ENCODE data around the gene MALRD1. TPM values are rescaled to one million over a fixed set of nuclear protein-coding genes. Genes with fewer than 3 reads are reported as not detected.

The MALRD1 gene
- total RNA-seq, 4 donors from 2014 or later = 0.94 to 4.5 (median 2.3) TPM; not detected in 1

DNA sequence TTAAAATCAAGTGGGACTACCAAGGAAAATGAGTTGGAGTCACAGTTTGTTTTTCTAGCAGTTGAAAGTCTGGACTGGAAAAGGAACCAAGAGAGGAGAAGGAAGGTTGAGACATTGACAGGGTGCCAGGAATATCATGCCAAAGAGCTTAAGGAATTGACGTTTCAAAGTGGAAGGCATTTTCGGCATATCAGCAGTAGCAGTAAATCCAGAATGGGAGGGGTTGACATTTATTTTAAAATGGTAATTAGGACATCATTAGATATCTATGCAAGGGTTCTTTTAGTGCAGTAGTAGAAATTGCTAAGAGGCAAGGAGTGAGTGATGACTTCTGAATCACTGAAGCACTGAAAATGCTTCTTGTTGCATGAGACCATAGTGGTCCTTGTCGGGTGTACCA, 431.8 kb downstream of the MALRD1 start:
- Histone ChIP-seq H3K4me3 (replicated peaks in 1 of 3) (no peak overlapping the region), H3K4me1 (no peaks in the 10 kb centered on the region), H3K9me3 (no peaks in the 10 kb centered on the region), H3K36me3 (no peaks in the 10 kb centered on the region), H3K27ac (no peak overlapping the region), H3K27me3 (no peaks in the 10 kb centered on the region)
- 63 to 75% methylated on average over 3 of the region's 3 CpGs for WGBS, 2 donors
- intact Hi-C loops (cut with DNase I) = no loop called here
- TF ChIP-seq POLR2A (IDR thresholded peaks at IDR 0.05) = no peak
- TF ChIP-seq, protein P1, sequence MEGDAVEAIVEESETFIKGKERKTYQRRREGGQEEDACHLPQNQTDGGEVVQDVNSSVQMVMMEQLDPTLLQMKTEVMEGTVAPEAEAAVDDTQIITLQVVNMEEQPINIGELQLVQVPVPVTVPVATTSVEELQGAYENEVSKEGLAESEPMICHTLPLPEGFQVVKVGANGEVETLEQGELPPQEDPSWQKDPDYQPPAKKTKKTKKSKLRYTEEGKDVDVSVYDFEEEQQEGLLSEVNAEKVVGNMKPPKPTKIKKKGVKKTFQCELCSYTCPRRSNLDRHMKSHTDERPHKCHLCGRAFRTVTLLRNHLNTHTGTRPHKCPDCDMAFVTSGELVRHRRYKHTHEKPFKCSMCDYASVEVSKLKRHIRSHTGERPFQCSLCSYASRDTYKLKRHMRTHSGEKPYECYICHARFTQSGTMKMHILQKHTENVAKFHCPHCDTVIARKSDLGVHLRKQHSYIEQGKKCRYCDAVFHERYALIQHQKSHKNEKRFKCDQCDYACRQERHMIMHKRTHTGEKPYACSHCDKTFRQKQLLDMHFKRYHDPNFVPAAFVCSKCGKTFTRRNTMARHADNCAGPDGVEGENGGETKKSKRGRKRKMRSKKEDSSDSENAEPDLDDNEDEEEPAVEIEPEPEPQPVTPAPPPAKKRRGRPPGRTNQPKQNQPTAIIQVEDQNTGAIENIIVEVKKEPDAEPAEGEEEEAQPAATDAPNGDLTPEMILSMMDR (IDR thresholded peaks at IDR 0.05) = no peak
- DNase-seq = no peak

DNA sequence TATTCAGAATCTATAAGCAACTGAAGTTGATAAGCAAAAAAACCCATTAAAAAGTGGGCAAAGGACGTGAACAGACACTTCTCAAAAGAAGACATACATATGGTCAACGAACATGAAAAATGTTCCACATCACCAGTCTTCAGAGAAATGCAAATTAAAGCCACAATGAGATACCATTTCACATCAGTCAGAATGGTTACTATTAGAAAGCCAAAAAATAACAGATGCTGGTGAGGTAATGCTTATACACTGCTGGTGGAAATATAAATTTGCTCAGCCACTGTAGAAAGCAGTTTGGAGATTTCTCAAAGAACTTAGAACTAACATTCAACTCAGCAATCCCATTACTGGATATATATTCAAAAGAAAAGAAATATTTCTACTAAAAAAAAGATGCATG, 434.8 kb downstream of the MALRD1 start:
- no peaks in the 10 kb centered on the region for H3K9me3 ChIP-seq
- H3K4me3 ChIP-seq (replicated peaks in 1 of 3) = no peak overlapping the region
- WGBS, 2 donors = 58 to 61% methylated on average over 2 of the region's 2 CpGs
- intact Hi-C loops (cut with DNase I) = no loop called here
- H3K4me1 ChIP-seq = peaks cover 0 to 1% of the 10 kb centered on the region in 2 donors
- H3K27ac ChIP-seq = no peak overlapping the region
- no peak for TF ChIP-seq POLR2A (IDR thresholded peaks at IDR 0.05)
- TF ChIP-seq, protein P1 (IDR thresholded peaks at IDR 0.05) = no peak
- no peaks in the 10 kb centered on the region for H3K36me3 ChIP-seq
- no peaks in the 10 kb centered on the region for H3K27me3 ChIP-seq
- no peak for DNase-seq

DNA sequence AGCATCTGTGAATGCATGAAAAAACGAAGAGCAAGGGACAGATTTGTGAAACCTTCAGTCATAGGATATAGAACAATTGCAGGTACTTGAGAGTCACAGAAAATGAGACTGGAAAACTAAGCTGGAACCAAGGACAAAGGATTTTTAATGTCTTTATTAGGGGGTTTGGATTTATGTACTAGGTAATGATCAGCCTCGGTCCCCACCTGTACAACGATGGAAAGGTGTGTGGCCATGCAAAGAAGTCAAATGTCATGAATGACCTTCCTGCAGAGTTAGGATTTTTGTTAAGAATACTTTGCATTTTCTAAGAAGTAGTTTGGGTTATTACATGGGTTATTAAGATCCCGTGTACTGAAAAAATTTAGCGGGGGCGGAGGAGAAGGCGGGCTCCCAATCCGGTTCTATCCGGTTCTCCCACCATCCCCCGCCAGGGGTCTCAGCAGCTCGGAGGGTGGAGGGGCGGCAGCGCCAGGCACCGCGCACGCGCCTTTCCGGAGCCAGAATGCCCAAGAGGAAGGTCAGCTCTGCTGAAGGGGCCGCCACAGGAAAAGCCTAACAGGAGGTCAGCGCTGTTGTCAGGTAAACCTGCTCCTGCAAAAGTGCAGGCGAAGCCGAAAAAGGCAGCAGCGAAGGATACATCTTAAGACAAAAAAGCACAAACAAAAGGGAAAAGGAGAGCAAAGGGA, 440.1 kb downstream of the MALRD1 start:
- intact Hi-C loops (cut with DNase I) = no loop called here
- 36 to 43% methylated on average over 23 of the region's 23 CpGs for WGBS, 2 donors
- no peaks in the 10 kb centered on the region for H3K27me3 ChIP-seq
- DNase-seq = peak; percentile 21 to 40
- H3K4me3 ChIP-seq (replicated peaks in 1 of 3) = peak overlapping the region in 1 of 3 donors; percentile 27
- no peak for TF ChIP-seq POLR2A (IDR thresholded peaks at IDR 0.05)
- TF ChIP-seq, protein P1 (IDR thresholded peaks at IDR 0.05) = peak in 1 of 6 experiments; percentile 10
- peak overlapping the region in 1 of 3 donors; percentile 46 for H3K27ac ChIP-seq
- no peaks in the 10 kb centered on the region for H3K36me3 ChIP-seq
- peaks cover 0 to 3% of the 10 kb centered on the region in 2 donors for H3K4me1 ChIP-seq
- no peaks in the 10 kb centered on the region for H3K9me3 ChIP-seq

DNA sequence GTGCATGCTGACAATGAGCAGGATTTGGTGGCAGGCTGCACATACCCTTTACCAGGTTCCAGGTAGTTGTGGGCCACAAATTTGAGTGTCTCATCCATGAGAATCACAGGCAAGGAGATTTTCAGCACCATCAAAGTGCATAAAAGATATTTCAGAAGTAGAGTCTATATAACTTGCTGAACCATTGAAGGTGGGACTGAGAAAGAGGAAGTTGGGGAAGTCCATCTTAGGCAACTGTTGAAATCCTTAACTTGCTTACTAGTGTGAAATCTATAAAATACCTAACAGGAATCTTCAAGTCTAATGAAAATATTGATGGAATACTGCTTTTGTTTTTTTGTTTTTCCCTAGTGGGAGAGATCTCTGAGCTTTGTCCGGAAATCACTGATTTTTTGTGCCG, 442.6 kb downstream of the MALRD1 start:
- H3K4me1 ChIP-seq = peaks cover 0 to 3% of the 10 kb centered on the region in 2 donors
- H3K4me3 ChIP-seq (replicated peaks in 1 of 3) = no peak overlapping the region
- H3K9me3 ChIP-seq = no peaks in the 10 kb centered on the region
- H3K27ac ChIP-seq = no peak overlapping the region
- DNase-seq = no peak
- intact Hi-C loops (cut with DNase I) = no loop called here
- TF ChIP-seq POLR2A (IDR thresholded peaks at IDR 0.05) = no peak
- TF ChIP-seq, protein P1 (IDR thresholded peaks at IDR 0.05) = no peak
- H3K36me3 ChIP-seq = no peaks in the 10 kb centered on the region
- no peaks in the 10 kb centered on the region for H3K27me3 ChIP-seq
- 92 to 99% methylated on average over 2 of the region's 2 CpGs for WGBS, 2 donors

DNA sequence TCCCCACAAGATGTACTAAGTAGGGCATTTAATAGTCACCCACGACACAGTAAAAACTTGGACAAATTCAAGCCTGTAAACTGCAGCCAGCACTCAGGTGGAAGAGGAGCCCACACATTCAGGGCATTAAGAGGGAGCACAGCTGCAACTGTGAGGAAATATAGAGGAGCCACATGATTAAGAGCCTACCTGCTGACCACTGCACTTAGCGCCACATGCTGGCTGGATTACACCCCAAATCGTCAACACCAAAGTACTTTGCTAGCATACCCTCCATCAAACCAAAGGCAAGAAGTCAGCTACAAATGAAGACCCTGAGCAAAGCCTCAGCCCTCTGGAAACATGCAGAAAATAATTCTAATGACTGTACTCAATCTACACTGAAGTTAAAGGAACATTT, 445.3 kb downstream of the MALRD1 start:
- 90 to 94% methylated on average over 3 of the region's 3 CpGs for WGBS, 2 donors
- no peak for DNase-seq
- intact Hi-C loops (cut with DNase I) = no loop called here

More for the DNA sequence above, 445.3 kb downstream of the MALRD1 start:
- no peaks in the 10 kb centered on the region for H3K36me3 ChIP-seq
- no peak overlapping the region for H3K27ac ChIP-seq
- no peaks in the 10 kb centered on the region for H3K4me1 ChIP-seq
- no peaks in the 10 kb centered on the region for H3K27me3 ChIP-seq
- no peaks in the 10 kb centered on the region for H3K9me3 ChIP-seq
- TF ChIP-seq, protein P1 (IDR thresholded peaks at IDR 0.05) = no peak
- no peak for TF ChIP-seq POLR2A (IDR thresholded peaks at IDR 0.05)
- no peak overlapping the region for H3K4me3 ChIP-seq (replicated peaks in 1 of 3)

Data from thyroid gland (tissue), 4 donors.